ENCODE data around the gene PEX5. TPM values are rescaled to one million over a fixed set of nuclear protein-coding genes. Genes with fewer than 3 reads are reported as not detected.

PEX5 gene
- total RNA-seq, 4 donors from 2014 or later = 58.1 to 70.6 (median 65.7) TPM

DNA sequence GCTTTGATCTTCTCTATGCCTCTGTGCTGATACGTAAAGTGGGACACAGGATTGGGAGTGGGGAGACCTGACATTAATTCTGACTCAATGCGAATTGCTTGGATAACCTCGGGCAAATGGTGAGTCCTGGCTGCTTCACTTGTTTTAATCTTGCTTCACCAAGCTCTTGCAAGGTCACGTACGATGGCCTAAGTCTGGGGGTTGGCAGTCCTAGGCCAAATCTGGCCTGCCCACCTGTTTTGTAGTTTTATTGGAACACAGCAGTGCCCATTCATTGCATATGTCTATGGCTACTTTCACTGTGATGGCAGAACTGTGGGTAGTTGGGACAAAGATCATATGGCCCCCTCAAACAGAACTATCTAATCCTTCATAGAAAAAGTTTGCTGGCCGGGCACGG lies 45.9 kb upstream of the PEX5 start:
- 86 to 92% methylated on average over 7 of the region's 7 CpGs for WGBS, 2 donors
- peaks cover 0 to 52% (median 0%) of the 10 kb centered on the region in 3 donors for H3K36me3 ChIP-seq
- DNase-seq (ENCODE audit: low spot score in 2 of 2) = no peak
- H3K27ac ChIP-seq = no peak overlapping the region
- H3K4me3 ChIP-seq = no peak overlapping the region
- no peaks in the 10 kb centered on the region for H3K27me3 ChIP-seq
- H3K9me3 ChIP-seq = no peaks in the 10 kb centered on the region
- H3K4me1 ChIP-seq = peaks cover 0 to 20% (median 8%) of the 10 kb centered on the region in 4 donors
- no peak for TF ChIP-seq EP300 (IDR thresholded peaks at IDR 0.05)
- TF ChIP-seq, protein P1, sequence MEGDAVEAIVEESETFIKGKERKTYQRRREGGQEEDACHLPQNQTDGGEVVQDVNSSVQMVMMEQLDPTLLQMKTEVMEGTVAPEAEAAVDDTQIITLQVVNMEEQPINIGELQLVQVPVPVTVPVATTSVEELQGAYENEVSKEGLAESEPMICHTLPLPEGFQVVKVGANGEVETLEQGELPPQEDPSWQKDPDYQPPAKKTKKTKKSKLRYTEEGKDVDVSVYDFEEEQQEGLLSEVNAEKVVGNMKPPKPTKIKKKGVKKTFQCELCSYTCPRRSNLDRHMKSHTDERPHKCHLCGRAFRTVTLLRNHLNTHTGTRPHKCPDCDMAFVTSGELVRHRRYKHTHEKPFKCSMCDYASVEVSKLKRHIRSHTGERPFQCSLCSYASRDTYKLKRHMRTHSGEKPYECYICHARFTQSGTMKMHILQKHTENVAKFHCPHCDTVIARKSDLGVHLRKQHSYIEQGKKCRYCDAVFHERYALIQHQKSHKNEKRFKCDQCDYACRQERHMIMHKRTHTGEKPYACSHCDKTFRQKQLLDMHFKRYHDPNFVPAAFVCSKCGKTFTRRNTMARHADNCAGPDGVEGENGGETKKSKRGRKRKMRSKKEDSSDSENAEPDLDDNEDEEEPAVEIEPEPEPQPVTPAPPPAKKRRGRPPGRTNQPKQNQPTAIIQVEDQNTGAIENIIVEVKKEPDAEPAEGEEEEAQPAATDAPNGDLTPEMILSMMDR (IDR thresholded peaks at IDR 0.05) = no peak
- TF ChIP-seq POLR2A (IDR thresholded peaks at IDR 0.05) = no peak

DNA sequence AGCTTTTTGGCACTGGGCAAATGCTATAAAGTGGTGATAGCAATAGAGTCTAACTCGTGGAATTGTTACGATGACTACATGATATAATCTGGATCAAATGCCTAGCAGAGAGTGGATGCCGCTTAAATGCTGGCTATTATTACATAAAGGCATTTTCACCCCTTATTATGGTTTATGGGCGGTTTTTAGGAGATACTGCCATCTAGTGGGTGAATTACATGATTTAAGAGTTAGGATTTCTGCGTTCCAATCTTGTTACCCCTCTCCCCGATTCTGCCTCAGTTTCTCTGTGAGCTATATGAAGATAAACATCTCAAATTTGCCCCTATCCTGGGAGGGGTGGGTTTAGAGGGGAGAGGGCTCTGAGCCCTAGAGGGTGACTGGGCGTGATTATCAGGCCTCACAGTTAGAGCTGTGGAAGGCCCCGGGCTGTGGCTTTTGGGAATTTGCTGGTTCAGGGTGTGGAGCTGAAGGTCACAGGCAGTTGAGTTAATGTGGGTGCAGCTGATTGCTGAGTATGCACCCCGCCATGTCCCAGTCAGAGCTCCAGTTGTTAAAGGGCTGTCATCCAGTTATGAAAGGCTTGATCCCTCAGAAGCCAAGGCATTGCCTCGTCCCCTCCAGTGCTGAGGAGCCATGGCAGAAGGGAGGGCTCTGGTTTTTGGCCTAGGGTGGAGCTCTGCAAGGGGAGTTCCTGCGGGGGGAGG lies 44.9 kb upstream of the PEX5 start:
- DNase-seq (ENCODE audit: low spot score in 2 of 2) = no peak
- H3K9me3 ChIP-seq = no peaks in the 10 kb centered on the region
- H3K4me3 ChIP-seq = no peak overlapping the region
- peaks cover 0 to 20% (median 8%) of the 10 kb centered on the region in 4 donors for H3K4me1 ChIP-seq
- no peaks in the 10 kb centered on the region for H3K27me3 ChIP-seq
- H3K36me3 ChIP-seq = peaks cover 0 to 62% (median 0%) of the 10 kb centered on the region in 3 donors
- TF ChIP-seq, protein P1 (IDR thresholded peaks at IDR 0.05) = peak; percentile 45 to 74 (median 56)
- TF ChIP-seq EP300 (IDR thresholded peaks at IDR 0.05) = no peak
- WGBS, 2 donors = 18 to 34% methylated on average over 11 of the region's 11 CpGs
- H3K27ac ChIP-seq = peak overlapping the region; percentile 7 to 79 (median 60)

DNA sequence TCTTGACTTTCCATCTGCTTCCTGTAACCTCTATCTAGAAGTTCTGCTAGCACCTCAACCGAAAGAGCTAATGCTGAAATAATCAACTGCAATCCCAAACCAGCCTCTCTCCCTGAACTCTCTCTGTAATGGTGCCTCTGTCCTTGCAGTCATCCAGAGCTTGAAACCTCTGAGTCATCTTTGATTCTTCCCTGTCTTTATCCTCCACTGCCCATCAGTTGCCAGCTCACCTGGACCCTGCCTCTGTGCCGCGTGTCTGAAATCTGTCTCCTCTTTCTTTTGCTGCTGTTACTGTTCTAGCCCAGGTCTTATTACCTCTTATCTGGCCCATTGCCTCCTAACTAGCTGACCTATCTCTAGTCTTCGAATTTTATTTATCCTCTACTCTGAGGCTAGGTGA lies 43.8 kb upstream of the PEX5 start:
- TF ChIP-seq EP300 (IDR thresholded peaks at IDR 0.05) = no peak
- TF ChIP-seq, protein P1 (IDR thresholded peaks at IDR 0.05) = no peak
- WGBS, 2 donors = 67 to 70% methylated on average over 4 of the region's 4 CpGs
- no peak for DNase-seq (ENCODE audit: low spot score in 2 of 2)
- H3K4me1 ChIP-seq = peaks cover 0 to 20% (median 8%) of the 10 kb centered on the region in 4 donors
- no peak overlapping the region for H3K4me3 ChIP-seq
- no peaks in the 10 kb centered on the region for H3K27me3 ChIP-seq
- peaks cover 0 to 64% (median under 1%) of the 10 kb centered on the region in 3 donors for H3K36me3 ChIP-seq
- no peaks in the 10 kb centered on the region for H3K9me3 ChIP-seq
- peak overlapping the region in 1 of 4 donors; percentile 79 for H3K27ac ChIP-seq

DNA sequence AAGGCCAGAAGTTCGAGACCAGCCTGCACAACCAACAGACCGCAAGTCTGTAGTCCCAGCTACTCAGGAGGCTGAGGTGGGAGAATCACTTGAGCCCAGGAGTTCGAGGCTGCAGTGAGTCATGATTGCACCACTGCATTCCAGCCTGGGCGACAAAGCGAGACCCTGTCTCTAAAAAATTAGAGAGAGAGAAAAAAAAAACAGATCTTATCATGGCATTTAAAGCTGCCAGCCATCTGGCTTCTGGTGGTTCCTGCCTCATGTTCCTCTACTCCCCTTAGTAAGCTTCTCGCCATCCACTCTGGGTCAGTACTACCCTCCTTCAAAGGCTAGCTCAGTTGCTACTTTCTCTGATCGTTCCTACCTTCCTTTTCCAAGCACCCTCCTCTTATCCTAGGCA lies 43.3 kb upstream of the PEX5 start:
- no peak for DNase-seq (ENCODE audit: low spot score in 2 of 2)
- peaks cover 0 to 20% (median 8%) of the 10 kb centered on the region in 4 donors for H3K4me1 ChIP-seq
- no peaks in the 10 kb centered on the region for H3K27me3 ChIP-seq
- H3K9me3 ChIP-seq = no peaks in the 10 kb centered on the region
- TF ChIP-seq POLR2A (IDR thresholded peaks at IDR 0.05) (no peak), EP300 (IDR thresholded peaks at IDR 0.05) (no peak)
- TF ChIP-seq, protein P1 (IDR thresholded peaks at IDR 0.05) = no peak
- no peak overlapping the region for H3K27ac ChIP-seq
- peaks cover 0 to 66% (median 4%) of the 10 kb centered on the region in 3 donors for H3K36me3 ChIP-seq
- WGBS, 2 donors = 92% methylated on average over 7 of the region's 7 CpGs
- no peak overlapping the region for H3K4me3 ChIP-seq

DNA sequence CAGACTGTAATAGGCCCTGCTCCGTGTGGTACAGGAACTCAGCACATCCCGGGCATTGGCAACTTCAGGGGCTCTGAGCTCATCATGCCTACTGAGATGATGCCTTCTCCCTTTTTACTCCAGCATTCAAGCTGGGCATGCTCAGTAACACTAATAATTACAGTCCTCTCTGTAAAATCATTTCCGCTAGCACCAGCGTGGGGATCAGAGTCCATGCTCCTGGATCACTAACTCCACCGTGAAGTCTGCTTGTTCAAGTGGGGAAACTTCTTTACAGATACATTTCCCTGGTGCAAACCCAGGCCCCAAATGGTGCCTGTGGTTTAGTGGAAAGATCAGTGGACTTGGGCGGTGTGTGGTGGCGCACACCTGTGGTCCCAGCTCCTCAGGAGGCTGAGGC lies 42.6 kb upstream of the PEX5 start:
- Histone ChIP-seq H3K9me3 (no peaks in the 10 kb centered on the region), H3K27ac (no peak overlapping the region), H3K4me1 (peaks cover 0 to 20% (median 8%) of the 10 kb centered on the region in 4 donors), H3K4me3 (no peak overlapping the region), H3K27me3 (no peaks in the 10 kb centered on the region), H3K36me3 (peaks cover 0 to 66% (median 4%) of the 10 kb centered on the region in 3 donors)
- 88 to 94% methylated on average over 7 of the region's 7 CpGs for WGBS, 2 donors
- TF ChIP-seq EP300 (IDR thresholded peaks at IDR 0.05) (no peak), POLR2A (IDR thresholded peaks at IDR 0.05) (no peak)
- TF ChIP-seq, protein P1 (IDR thresholded peaks at IDR 0.05) = no peak
- DNase-seq (ENCODE audit: low spot score in 2 of 2) = no peak
